Fibroblast of lung (primary cell): Measurements from ENCODE around the gene GRID1. TPM values are rescaled to one million over a fixed set of nuclear protein-coding genes. Genes with fewer than 3 reads are reported as not detected.

Source experiments
- DNase-seq, 2 donors: peaks; one replicate each; pipeline versions ENCODE4 v3.0.0 to v3.0.0-alpha.2; 2010; ENCODE audit warnings: low read depth in 2 of 2
- H2AFZ ChIP-seq: 2 replicates; pipeline ENCODE4 v1.5.1; 2012; ENCODE audit warnings: low read length, control low read depth, inconsistent platforms
- H3K27ac ChIP-seq: 2 replicates; pipeline ENCODE4 v1.5.1; 2011; ENCODE audit warnings: low read length, control low read depth; ENCODE audit not compliant: insufficient read depth
- H3K27me3 ChIP-seq: 2 replicates; pipeline ENCODE4 v1.5.1; 2011; ENCODE audit warnings: mild to moderate bottlenecking, low read length; ENCODE audit not compliant: control insufficient read depth, insufficient read depth
- H3K36me3 ChIP-seq: 2 replicates; pipeline ENCODE4 v1.5.1; 2011; ENCODE audit warnings: low read length; ENCODE audit not compliant: control insufficient read depth, insufficient read depth
- H3K4me1 ChIP-seq: 2 replicates; pipeline ENCODE4 v1.5.1; 2011; ENCODE audit warnings: low read length; ENCODE audit not compliant: control insufficient read depth, insufficient read depth; ENCODE audit errors: extremely low read depth
- H3K4me2 ChIP-seq: 2 replicates; pipeline ENCODE4 v1.5.1; 2011; ENCODE audit warnings: low read length, control low read depth; ENCODE audit not compliant: insufficient read depth; ENCODE audit errors: extremely low read depth
- H3K4me3 ChIP-seq, 4 experiments: fragments of 200-600 bp in 1 of 4; sonication (generic) in 1 of 4; replicated peaks in 1 of 4; 2 replicates each; pipeline ENCODE4 v1.5.1; 2011 to 2016; ENCODE audit warnings: low read length in 4 of 4, low read depth in 3 of 4, mild to moderate bottlenecking in 3 of 4, control low read depth in 2 of 4, inconsistent platforms in 1 of 4, mixed read lengths in 1 of 4; ENCODE audit not compliant: insufficient read depth in 1 of 4; ENCODE audit errors: control extremely low read depth in 1 of 4
- H3K79me2 ChIP-seq: 2 replicates; pipeline ENCODE4 v1.5.1; 2012; ENCODE audit warnings: mild to moderate bottlenecking, low read length, inconsistent platforms; ENCODE audit not compliant: control insufficient read depth, insufficient read depth
- H3K9ac ChIP-seq: 2 replicates; pipeline ENCODE4 v1.5.1; 2011; ENCODE audit warnings: mild to moderate bottlenecking, low read length, control low read depth; ENCODE audit not compliant: insufficient read depth
- H3K9me3 ChIP-seq: 2 replicates; pipeline ENCODE4 v1.5.1; 2012; ENCODE audit warnings: low read depth, low read length; ENCODE audit not compliant: control insufficient read depth, insufficient read depth
- H4K20me1 ChIP-seq: 2 replicates; pipeline ENCODE4 v1.5.1; 2011; ENCODE audit warnings: low read length; ENCODE audit not compliant: control insufficient read depth, insufficient read depth; ENCODE audit errors: extremely low read depth
- EZH2 ChIP-seq: IDR thresholded peaks from 2 replicates; pipeline ENCODE4 v1.5.1; 2012; ENCODE audit warnings: low read length, control low read depth, mild to moderate bottlenecking; ENCODE audit errors: missing control alignments
- polyA plus RNA-seq, 2 donors: library from polyadenylated mRNA; depleted of rRNA in 1 of 2; stranded (reverse) in 1 of 2; unstranded in 1 of 2; fragments of >200 nt; gene quantifications; 2 replicates each; pipeline ENCODE4 v1.2.1, GENCODE V29; 2011 to 2012; ENCODE audit warnings: missing spikeins in 1 of 2
- total RNA-seq: library from RNA; depleted of rRNA; stranded (reverse); fragments of >200 nt; gene quantifications from 2 replicates; pipeline ENCODE4 v1.2.1, GENCODE V29; 2014
- TF ChIP-seq, protein P1 (sequence below), 2 donors: IDR thresholded peaks in 1 of 2; conservative IDR thresholded peaks in 1 of 2; 1 replicate in 1 of 2; 2 replicates in 1 of 2; pipeline ENCODE4 v1.5.1; 2011 to 2012; ENCODE audit warnings: low read length in 2 of 2, control low read depth in 1 of 2, inconsistent platforms in 1 of 2, low read depth in 1 of 2, mild to moderate bottlenecking in 1 of 2

Gene GRID1
- total and polyA plus RNA-seq, 2 donors (not counting 1 experiment from before 2014, with no cell fraction given) = 0.03 to 0.33 TPM

DNA sequence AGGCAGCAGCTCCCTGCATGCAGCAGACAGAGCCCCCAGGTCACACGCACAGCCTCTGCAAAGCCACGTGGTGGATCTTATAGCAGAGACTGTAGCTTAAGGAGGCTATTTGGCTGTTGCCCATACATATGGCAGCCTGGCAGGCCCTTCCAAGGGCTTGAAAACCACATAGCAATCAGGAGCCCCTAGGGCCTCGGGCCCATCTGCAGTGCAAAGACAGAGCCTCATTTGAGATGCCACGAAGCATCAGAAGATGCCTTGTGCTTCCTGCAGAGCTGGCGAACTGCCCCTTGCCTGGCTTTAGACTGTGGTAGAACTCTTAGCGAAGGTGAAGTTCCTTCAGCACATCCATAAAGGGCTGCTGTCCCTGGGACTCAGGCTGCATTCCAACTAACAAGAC is 309.9 kb downstream of the GRID1 start:
- no peak overlapping the region for H3K27ac ChIP-seq

DNA sequence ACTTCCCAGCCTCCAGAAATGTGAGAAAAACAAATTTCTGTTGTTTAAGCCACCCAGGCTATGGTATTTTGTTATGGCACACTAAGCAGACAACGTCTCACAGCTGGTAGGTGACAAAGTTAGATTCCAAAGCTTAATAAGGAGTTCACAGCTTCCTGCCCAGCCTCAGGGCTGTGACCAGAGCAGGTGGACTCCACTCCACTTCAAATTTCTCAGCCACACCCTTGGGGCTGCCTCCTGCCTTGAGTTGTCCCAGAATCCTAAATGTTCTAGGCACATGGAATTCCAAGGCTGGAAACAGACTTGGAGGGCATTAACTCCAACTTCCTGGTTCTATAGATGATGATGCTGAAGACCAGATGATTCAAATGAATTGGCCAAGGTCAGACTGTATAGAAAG is 310.7 kb downstream of the GRID1 start:
- H3K4me3 ChIP-seq = no peak overlapping the region
- H3K9ac ChIP-seq = no peak overlapping the region
- H3K9me3 ChIP-seq = no peaks in the 10 kb centered on the region
- H2AFZ ChIP-seq = no peak overlapping the region
- no peaks in the 10 kb centered on the region for H4K20me1 ChIP-seq
- no peaks in the 10 kb centered on the region for H3K4me1 ChIP-seq
- H3K27ac ChIP-seq = no peak overlapping the region
- no peak for DNase-seq
- H3K4me2 ChIP-seq = no peak overlapping the region
- TF ChIP-seq, protein P1, sequence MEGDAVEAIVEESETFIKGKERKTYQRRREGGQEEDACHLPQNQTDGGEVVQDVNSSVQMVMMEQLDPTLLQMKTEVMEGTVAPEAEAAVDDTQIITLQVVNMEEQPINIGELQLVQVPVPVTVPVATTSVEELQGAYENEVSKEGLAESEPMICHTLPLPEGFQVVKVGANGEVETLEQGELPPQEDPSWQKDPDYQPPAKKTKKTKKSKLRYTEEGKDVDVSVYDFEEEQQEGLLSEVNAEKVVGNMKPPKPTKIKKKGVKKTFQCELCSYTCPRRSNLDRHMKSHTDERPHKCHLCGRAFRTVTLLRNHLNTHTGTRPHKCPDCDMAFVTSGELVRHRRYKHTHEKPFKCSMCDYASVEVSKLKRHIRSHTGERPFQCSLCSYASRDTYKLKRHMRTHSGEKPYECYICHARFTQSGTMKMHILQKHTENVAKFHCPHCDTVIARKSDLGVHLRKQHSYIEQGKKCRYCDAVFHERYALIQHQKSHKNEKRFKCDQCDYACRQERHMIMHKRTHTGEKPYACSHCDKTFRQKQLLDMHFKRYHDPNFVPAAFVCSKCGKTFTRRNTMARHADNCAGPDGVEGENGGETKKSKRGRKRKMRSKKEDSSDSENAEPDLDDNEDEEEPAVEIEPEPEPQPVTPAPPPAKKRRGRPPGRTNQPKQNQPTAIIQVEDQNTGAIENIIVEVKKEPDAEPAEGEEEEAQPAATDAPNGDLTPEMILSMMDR (conservative IDR thresholded peaks at IDR 0.05 in 1 of 2, IDR thresholded peaks at IDR 0.05 in 1 of 2; ENCODE audit: low read depth in 1 of 2, low read length in 2 of 2) = no peak
- no peak for TF ChIP-seq EZH2
- H3K36me3 ChIP-seq = no peaks in the 10 kb centered on the region
- H3K27me3 ChIP-seq = no peaks in the 10 kb centered on the region
- no peaks in the 10 kb centered on the region for H3K79me2 ChIP-seq

More for the DNA sequence above, 309.9 kb downstream of the GRID1 start:
- TF ChIP-seq, protein P1 (conservative IDR thresholded peaks at IDR 0.05 in 1 of 2, IDR thresholded peaks at IDR 0.05 in 1 of 2; ENCODE audit: low read depth in 1 of 2, low read length in 2 of 2) = no peak
- no peak for TF ChIP-seq EZH2
- Histone ChIP-seq H3K4me1 (no peaks in the 10 kb centered on the region), H3K9me3 (no peaks in the 10 kb centered on the region), H4K20me1 (no peaks in the 10 kb centered on the region), H3K9ac (no peak overlapping the region), H3K4me2 (no peak overlapping the region), H2AFZ (no peak overlapping the region), H3K4me3 (no peak overlapping the region), H3K36me3 (no peaks in the 10 kb centered on the region), H3K79me2 (no peaks in the 10 kb centered on the region), H3K27me3 (no peaks in the 10 kb centered on the region)
- DNase-seq = no peak

DNA sequence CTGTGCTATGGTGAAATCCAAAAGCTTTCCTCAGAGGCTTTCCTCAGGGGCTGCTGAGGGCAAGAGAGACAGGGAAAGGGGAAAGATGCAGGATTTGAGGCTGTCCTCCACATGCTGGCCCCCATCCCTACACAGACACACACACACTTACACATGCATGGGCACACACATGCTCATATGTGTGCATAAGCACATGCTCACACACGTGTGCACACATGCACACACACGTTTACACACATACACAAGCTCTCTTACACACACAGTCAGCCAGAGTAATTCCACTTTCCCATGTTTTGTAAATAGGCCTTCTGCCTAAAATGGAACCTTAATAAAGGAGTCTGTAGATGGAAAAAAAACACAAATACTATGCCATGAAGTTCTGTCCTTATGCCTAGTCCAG is 312.9 kb downstream of the GRID1 start:
- H4K20me1 ChIP-seq = no peaks in the 10 kb centered on the region
- no peak for DNase-seq
- H3K27ac ChIP-seq = no peak overlapping the region
- TF ChIP-seq, protein P1 (conservative IDR thresholded peaks at IDR 0.05 in 1 of 2, IDR thresholded peaks at IDR 0.05 in 1 of 2; ENCODE audit: low read depth in 1 of 2, low read length in 2 of 2) = no peak
- no peak for TF ChIP-seq EZH2
- no peak overlapping the region for H2AFZ ChIP-seq
- H3K27me3 ChIP-seq = no peaks in the 10 kb centered on the region
- no peaks in the 10 kb centered on the region for H3K9me3 ChIP-seq
- no peak overlapping the region for H3K4me2 ChIP-seq
- no peaks in the 10 kb centered on the region for H3K36me3 ChIP-seq
- no peaks in the 10 kb centered on the region for H3K79me2 ChIP-seq
- H3K4me3 ChIP-seq = no peak overlapping the region
- no peaks in the 10 kb centered on the region for H3K4me1 ChIP-seq
- H3K9ac ChIP-seq = no peak overlapping the region
